ENCODE results near the gene THBD.
"Not testable (repeated sequence)": the region's sequence is repeated elsewhere in the genome, so short reads cannot be mapped to it uniquely, and the experiment has no call there.

The THBD gene

DNA sequence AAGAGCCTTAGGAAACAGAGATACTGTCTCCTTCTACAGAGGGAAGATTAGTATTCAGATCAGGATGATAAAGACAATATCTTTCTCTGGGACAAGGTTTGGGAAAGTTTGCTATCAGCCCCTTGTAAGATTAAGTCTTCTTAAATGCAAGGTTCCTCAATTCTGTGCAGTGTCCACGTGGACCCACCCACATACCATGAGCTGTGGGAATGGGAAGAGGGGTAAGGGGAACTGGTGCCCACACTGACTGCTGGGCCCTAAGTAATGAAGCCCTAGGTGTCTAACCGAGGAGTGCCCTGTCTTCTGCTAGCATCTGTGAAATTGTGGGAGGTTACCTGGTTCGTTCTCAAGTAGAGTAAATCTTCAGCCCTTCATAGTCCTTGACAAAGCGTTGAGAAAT lies 20.1 kb downstream of the THBD start:
- Histone ChIP-seq H3K27ac (no peak overlapping the region), H3K4me3 (no peak overlapping the region)
- no peak for DNase-seq (ENCODE audit: low spot score)
- TF ChIP-seq CTCF (IDR thresholded peaks at IDR 0.05): no peak

GRCh38 chr20:23028392-23028791 lies 21.1 kb downstream of the THBD start:
- Histone ChIP-seq H3K4me3 (no peak overlapping the region), H3K27ac (no peak overlapping the region)
- TF ChIP-seq CTCF (IDR thresholded peaks at IDR 0.05): no peak
- no peak for DNase-seq (ENCODE audit: low spot score)

- no peak overlapping the region for H3K4me3 ChIP-seq
Measured at GRCh38 chr20:23027721-23028120, 21.8 kb downstream of the THBD start.

GRCh38 chr20:23025503-23025902 lies 24.0 kb downstream of the THBD start:
- not testable (repeated sequence) for H3K27ac ChIP-seq, H3K4me3 ChIP-seq
- peak; percentile 68 for DNase-seq (ENCODE audit: low spot score)

More at GRCh38 chr20:23027721-23028120, 21.8 kb downstream of the THBD start:
- DNase-seq (ENCODE audit: low spot score): peak; percentile 53
- H3K27ac ChIP-seq: no peak overlapping the region
- no peak for TF ChIP-seq CTCF (IDR thresholded peaks at IDR 0.05)

GRCh38 chr20:23024701-23025100 lies 24.8 kb downstream of the THBD start:
- Histone ChIP-seq H3K4me3 (no peak overlapping the region), H3K27ac (no peak overlapping the region)
- no peak for TF ChIP-seq CTCF (IDR thresholded peaks at IDR 0.05)
- no peak for DNase-seq (ENCODE audit: low spot score)

DNA sequence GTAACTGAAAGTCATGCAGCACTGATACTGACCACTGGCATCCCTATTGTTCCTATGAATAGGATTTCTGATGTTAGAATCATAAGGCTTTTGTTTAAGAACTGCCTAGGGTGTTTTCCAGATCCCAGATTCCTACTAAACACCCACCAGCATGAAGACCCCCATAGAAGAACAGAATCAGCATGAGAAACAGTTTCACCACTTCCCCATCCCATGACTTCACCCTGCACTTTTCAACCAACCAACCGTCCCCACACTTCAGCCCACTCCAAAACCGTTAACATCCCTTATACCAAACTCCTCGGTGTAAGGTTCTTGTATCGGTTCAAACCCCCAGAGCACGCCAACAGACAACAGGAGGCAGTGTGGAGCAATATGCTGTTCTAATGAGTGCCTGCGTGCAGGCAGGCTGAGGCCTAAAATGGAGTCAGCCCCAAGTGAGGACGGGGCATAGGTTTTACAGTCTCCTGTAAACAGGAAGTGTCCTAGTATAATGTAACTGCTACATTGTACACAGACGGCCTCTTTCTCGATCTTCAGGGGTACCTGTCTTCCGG lies 25.8 kb downstream of the THBD start:
- DNase-seq (ENCODE audit: low spot score): peak; percentile 33
- H3K4me3 ChIP-seq: no peak overlapping the region
- TF ChIP-seq CTCF (IDR thresholded peaks at IDR 0.05): no peak
- no peak overlapping the region for H3K27ac ChIP-seq

DNA sequence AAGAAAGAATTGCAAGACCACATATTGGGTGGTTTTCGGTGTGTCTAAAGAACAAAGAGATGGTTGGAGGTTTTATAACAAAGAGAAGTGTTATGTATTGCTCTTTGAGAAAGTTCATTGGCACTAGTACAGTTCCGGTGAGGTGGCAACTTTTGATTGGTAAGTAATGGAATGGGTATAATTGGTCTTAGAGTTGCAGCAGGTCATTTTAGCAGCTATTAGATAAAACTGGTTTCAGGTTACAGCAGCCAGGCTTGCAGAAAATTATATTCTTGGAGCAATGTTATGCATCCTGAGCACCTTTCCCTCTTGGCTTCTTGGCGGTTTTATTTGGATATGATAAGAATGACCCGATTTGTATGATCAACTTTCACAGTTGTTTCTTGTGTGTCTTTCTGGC lies 26.6 kb downstream of the THBD start:
- DNase-seq (ENCODE audit: low spot score): no peak
- H3K4me3 ChIP-seq: no peak overlapping the region
- H3K27ac ChIP-seq: no peak overlapping the region
- TF ChIP-seq CTCF (IDR thresholded peaks at IDR 0.05): no peak

DNA sequence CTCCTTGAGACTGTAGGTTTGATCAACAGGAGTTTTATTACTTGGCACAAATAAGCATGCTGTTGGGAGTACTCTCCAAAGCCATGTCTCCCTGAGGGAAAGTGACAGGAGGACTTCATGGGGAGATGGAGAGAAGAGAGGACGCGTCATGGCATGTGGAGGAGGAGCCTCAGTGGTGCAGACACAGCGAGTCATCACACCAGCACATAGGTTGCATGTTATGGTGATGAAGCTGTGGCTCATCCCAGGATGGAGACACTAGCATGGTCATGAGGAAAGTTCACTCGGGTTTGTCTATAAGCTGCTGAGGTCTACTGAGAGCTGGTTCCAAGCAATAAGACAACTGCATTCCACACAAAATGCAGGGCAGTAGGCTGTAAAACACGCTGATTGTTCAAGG lies 27.5 kb downstream of the THBD start:
- H3K27ac ChIP-seq: no peak overlapping the region
- no peak for TF ChIP-seq CTCF (IDR thresholded peaks at IDR 0.05)
- peak; percentile 41 for DNase-seq (ENCODE audit: low spot score)
- no peak overlapping the region for H3K4me3 ChIP-seq

Measured in coronary artery (tissue), 2 donors.